ENCODE data around the gene IGFBP4. TPM values are rescaled to one million over a fixed set of nuclear protein-coding genes. Genes with fewer than 3 reads are reported as not detected.

Gene IGFBP4
- total RNA-seq, 1 donor = 314 TPM

GRCh38 chr17:40490982-40491381 lies 47.7 kb downstream of the IGFBP4 start:
- TF ChIP-seq CTCF (IDR thresholded peaks at IDR 0.05; ENCODE audit: insufficient read depth, low read length) = no peak
- DNase-seq (ENCODE audit: low read depth) = no peak
- H3K4me3 ChIP-seq (ENCODE audit: low read depth, low read length) = no peak overlapping the region

- DNase-seq (ENCODE audit: low read depth) = no peak
Measured at GRCh38 chr17:40491486-40491885, 48.2 kb downstream of the IGFBP4 start.

GRCh38 chr17:40493697-40494096 lies 50.4 kb downstream of the IGFBP4 start:
- no peak overlapping the region for H3K4me3 ChIP-seq (ENCODE audit: low read depth, low read length)
- TF ChIP-seq CTCF (IDR thresholded peaks at IDR 0.05; ENCODE audit: insufficient read depth, low read length) = no peak
- DNase-seq (ENCODE audit: low read depth) = no peak

More at GRCh38 chr17:40491486-40491885, 48.2 kb downstream of the IGFBP4 start:
- no peak overlapping the region for H3K4me3 ChIP-seq (ENCODE audit: low read depth, low read length)
- TF ChIP-seq CTCF (IDR thresholded peaks at IDR 0.05; ENCODE audit: insufficient read depth, low read length) = no peak

GRCh38 chr17:40495140-40495539 lies 51.9 kb downstream of the IGFBP4 start:
- no peak overlapping the region for H3K4me3 ChIP-seq (ENCODE audit: low read depth, low read length)
- no peak for DNase-seq (ENCODE audit: low read depth)
- no peak for TF ChIP-seq CTCF (IDR thresholded peaks at IDR 0.05; ENCODE audit: insufficient read depth, low read length)

- no peak for TF ChIP-seq CTCF (IDR thresholded peaks at IDR 0.05; ENCODE audit: insufficient read depth, low read length)
- no peak for DNase-seq (ENCODE audit: low read depth)
Measured at GRCh38 chr17:40496170-40496569, 52.9 kb downstream of the IGFBP4 start.

GRCh38 chr17:40496634-40497420 lies 53.6 kb downstream of the IGFBP4 start:
- no peak overlapping the region for H3K4me3 ChIP-seq (ENCODE audit: low read depth, low read length)
- TF ChIP-seq CTCF (IDR thresholded peaks at IDR 0.05; ENCODE audit: insufficient read depth, low read length) = no peak
- DNase-seq (ENCODE audit: low read depth) = no peak

More at GRCh38 chr17:40496170-40496569, 52.9 kb downstream of the IGFBP4 start:
- H3K4me3 ChIP-seq (ENCODE audit: low read depth, low read length) = no peak overlapping the region
